PC-3 (cell line): ENCODE measurements around the gene PREX1. TPM values are rescaled to one million over a fixed set of nuclear protein-coding genes. Genes with fewer than 3 reads are reported as not detected.
A peak's percentile ranks its signal among the peaks of the same experiment; 100 is the strongest.

Experiments used
- ATAC-seq: fragments of 200-7000 bp; cut with Tn5 transposase; 2 replicates; pipeline ENCODE4 v1.9.1; 2020; ENCODE audit warnings: mild to moderate bottlenecking, moderate library complexity
- BruUV-seq: library from RNA; stranded (reverse); fragments of 400-500 nt; replicated peaks from 2 replicates; lab custom pipeline; 2021; lab: Mats Ljungman, UMichigan
- CTCF ChIA-PET: fragments of 300-600 bp; sonication (Branson Sonifier 250); formaldehyde crosslinking; loops from one replicate; lab custom pipeline; 2022; ENCODE audit warnings: antibody characterized with exemption; lab: Charles Lee
- POLR2A ChIA-PET: fragments of 300-600 bp; sonication (Branson Sonifier 250); formaldehyde crosslinking; loops from one replicate; lab custom pipeline; 2022; ENCODE audit warnings: antibody characterized with exemption; ENCODE audit not compliant: unreplicated experiment; lab: Charles Lee
- DNase-seq: peaks from one replicate; pipeline ENCODE4 v3.0.0-alpha.2; 2015
- H2AFZ ChIP-seq: fragments of 300-600 bp; sonication (generic); 2 replicates; pipeline ENCODE4 v1.6.0; 2016; ENCODE audit warnings: antibody characterized with exemption, low read length
- H3F3A ChIP-seq: fragments of 300-600 bp; sonication (generic); one replicate; pipeline ENCODE4 v1.6.0; 2017; ENCODE audit warnings: antibody characterized with exemption, low read length, control low read depth, mild to moderate bottlenecking; ENCODE audit not compliant: unreplicated experiment
- H3K27ac ChIP-seq: fragments of 300-600 bp; sonication (generic); 2 replicates; pipeline ENCODE4 v1.5.1; 2016; ENCODE audit warnings: mild to moderate bottlenecking, low read length
- H3K27me3 ChIP-seq: fragments of 300-600 bp; sonication (generic); 2 replicates; pipeline ENCODE4 v1.6.1; 2016; ENCODE audit warnings: low read length, mixed read lengths
- H3K36me3 ChIP-seq: fragments of 300-600 bp; sonication (generic); 2 replicates; pipeline ENCODE4 v1.6.1; 2016; ENCODE audit warnings: low read depth, mixed run types, low read length, mixed read lengths
- H3K4me1 ChIP-seq: fragments of 300-600 bp; sonication (generic); 2 replicates; pipeline ENCODE4 v1.5.1; 2016; ENCODE audit warnings: low read length; ENCODE audit not compliant: insufficient read depth
- H3K4me2 ChIP-seq: fragments of 300-600 bp; sonication (generic); 2 replicates; pipeline ENCODE4 v1.6.0; 2016; ENCODE audit warnings: low read length
- H3K4me3 ChIP-seq: fragments of 300-600 bp; sonication (generic); 2 replicates; pipeline ENCODE4 v1.5.1; 2016; ENCODE audit warnings: mild to moderate bottlenecking, low read length, mixed read lengths
- H3K79me2 ChIP-seq: fragments of 300-600 bp; sonication (generic); 2 replicates; pipeline ENCODE4 v1.6.1; 2017; ENCODE audit warnings: low read length, mixed read lengths
- H3K9ac ChIP-seq: fragments of 300-600 bp; sonication (generic); 2 replicates; pipeline ENCODE4 v1.6.0; 2016; ENCODE audit warnings: mild to moderate bottlenecking, low read length
- H3K9me2 ChIP-seq: fragments of 300-600 bp; sonication (generic); replicated peaks from 2 replicates; pipeline ENCODE4 v1.6.1; 2016; ENCODE audit warnings: mixed run types, low read length, mixed read lengths
- H3K9me3 ChIP-seq: fragments of 300-600 bp; sonication (generic); 2 replicates; pipeline ENCODE4 v1.6.1; 2016; ENCODE audit warnings: low read length, mixed read lengths
- H4K20me1 ChIP-seq: fragments of 300-600 bp; sonication (generic); 2 replicates; pipeline ENCODE4 v1.6.1; 2016; ENCODE audit warnings: low read length, mixed read lengths
- CTCF ChIP-seq: fragments of 300-600 bp; sonication (generic); conservative IDR thresholded peaks from 2 replicates; pipeline ENCODE4 v1.5.1; 2017; ENCODE audit warnings: antibody characterized with exemption, low read depth, mild to moderate bottlenecking, low read length
- EZH2 ChIP-seq: fragments of 300-600 bp; sonication (generic); IDR thresholded peaks from one replicate; pipeline ENCODE4 v1.6.1; 2017; ENCODE audit warnings: antibody characterized with exemption, mild to moderate bottlenecking, low read length; ENCODE audit not compliant: unreplicated experiment
- EZH2phosphoT487 ChIP-seq: fragments of 300-600 bp; sonication (generic); IDR thresholded peaks from 2 replicates; pipeline ENCODE4 v1.6.1; 2018; ENCODE audit warnings: mild to moderate bottlenecking, antibody characterized with exemption, low read length, borderline replicate concordance
- intact Hi-C: fragments of 100-400 bp; cut with micrococcal nuclease; formaldehyde crosslinking; loops from 2 replicates; pipeline ENCODE4 v1.9.0; 2023
- total RNA-seq: library from RNA; depleted of rRNA; stranded (reverse); fragments of >200 nt; gene quantifications from 2 replicates; pipeline ENCODE4 v1.2.3, GENCODE V29; 2014

The PREX1 gene
- total RNA-seq, 1 experiment from 2014 or later: 22.1 TPM

- H4K20me1 ChIP-seq: no peaks in the 10 kb centered on the region
- ChIA-PET POLR2A (interaction anchor here (0.6 kb wide), 1 partner anchor 178 kb away, joined by 11 read pairs; no protein-coding TSS in a partner anchor), CTCF (no interaction called here)
- no peaks in the 10 kb centered on the region for H3K27me3 ChIP-seq
- ATAC-seq (peak; percentile 58), DNase-seq (peak; percentile 29)
- intact Hi-C loops: loop anchor here (10.0 kb wide), 1 partner anchor 106 kb away; the partner anchor contains the start of gene PREX1
- no peak overlapping the region for H3K4me2 ChIP-seq
- no peak overlapping the region for H3K27ac ChIP-seq
- no peaks in the 10 kb centered on the region for H3K36me3 ChIP-seq
- TF ChIP-seq CTCF (no peak), EZH2 (no peak), EZH2phosphoT487 (no peak)
- H3K4me1 ChIP-seq: peaks cover 7% of the 10 kb centered on the region; the same call in 1 of the 2 replicates
- no peaks in the 10 kb centered on the region for H3F3A ChIP-seq
- no TSS peak for BruUV-seq
- no peak overlapping the region for H2AFZ ChIP-seq
- no peaks in the 10 kb centered on the region for H3K9me2 ChIP-seq
- no peaks in the 10 kb centered on the region for H3K9me3 ChIP-seq
- H3K79me2 ChIP-seq: no peaks in the 10 kb centered on the region
- no peak overlapping the region for H3K9ac ChIP-seq
- no peak overlapping the region for H3K4me3 ChIP-seq
These were observed 108.8 kb downstream of the PREX1 start for GRCh38 chr20:48718786-48719578.

GRCh38 chr20:48717680-48718223, 110.0 kb downstream of the PREX1 start:
- BruUV-seq: no TSS peak
- ChIA-PET CTCF (no interaction called here), POLR2A (interaction anchor here (0.6 kb wide), 1 partner anchor 76 kb away, joined by 11 read pairs; no protein-coding TSS in a partner anchor)
- Histone ChIP-seq H3K4me2 (no peak overlapping the region), H3K4me1 (peaks cover 3% of the 10 kb centered on the region; the same call in 1 of the 2 replicates), H3K9me3 (no peaks in the 10 kb centered on the region), H3K4me3 (no peak overlapping the region), H3K27me3 (no peaks in the 10 kb centered on the region), H3K9me2 (no peaks in the 10 kb centered on the region), H3K9ac (no peak overlapping the region), H3K27ac (no peak overlapping the region), H2AFZ (no peak overlapping the region), H4K20me1 (no peaks in the 10 kb centered on the region), H3F3A (no peaks in the 10 kb centered on the region), H3K36me3 (no peaks in the 10 kb centered on the region), H3K79me2 (no peaks in the 10 kb centered on the region)
- TF ChIP-seq CTCF (no peak), EZH2 (no peak), EZH2phosphoT487 (no peak)
- DNase-seq (no peak), ATAC-seq (no peak)
- intact Hi-C loops: loop anchor here (10.0 kb wide), 1 partner anchor 107 kb away; the partner anchor contains the start of gene PREX1
